Activated CD4-positive, alpha-beta T cell treated with anti-CD3 and anti-CD28 coated beads, Interleukin-10, Interleukin-2, amounts not matched to agents 100 ng/mL and 50 ng/mL, durations not matched to agents 16 hours and 8 hours (primary cell): Measurements from ENCODE around the gene NTNG2.

Experiments
- DNase-seq: peaks from one replicate; pipeline ENCODE4 v3.0.0-alpha.2; 2020

NTNG2 gene

GRCh38 chr9:132207839-132208615 is 46.2 kb downstream of the NTNG2 start:
- no peak for DNase-seq

GRCh38 chr9:132209228-132209627 is 47.4 kb downstream of the NTNG2 start:
- DNase-seq: no peak

- DNase-seq: no peak
Observed at GRCh38 chr9:132210472-132211145, 48.8 kb downstream of the NTNG2 start.

GRCh38 chr9:132211570-132211969 is 49.7 kb downstream of the NTNG2 start:
- no peak for DNase-seq

GRCh38 chr9:132214027-132214622 is 52.3 kb downstream of the NTNG2 start:
- DNase-seq: no peak

GRCh38 chr9:132216861-132217619 is 55.2 kb downstream of the NTNG2 start:
- no peak for DNase-seq

- no peak for DNase-seq
Observed at GRCh38 chr9:132218208-132218607, 56.4 kb downstream of the NTNG2 start.

- DNase-seq: no peak
Observed at GRCh38 chr9:132221941-132222340, 60.1 kb downstream of the NTNG2 start.

GRCh38 chr9:132224645-132225044 is 62.8 kb downstream of the NTNG2 start:
- DNase-seq: no peak

- no peak for DNase-seq
Observed at GRCh38 chr9:132226571-132227430, 64.9 kb downstream of the NTNG2 start.

GRCh38 chr9:132228062-132228461 is 66.2 kb downstream of the NTNG2 start:
- no peak for DNase-seq

GRCh38 chr9:132230605-132231004 is 68.7 kb downstream of the NTNG2 start:
- DNase-seq: no peak

GRCh38 chr9:132231019-132231701 is 69.3 kb downstream of the NTNG2 start:
- DNase-seq: no peak

- no peak for DNase-seq
Observed at GRCh38 chr9:132232522-132232921, 70.7 kb downstream of the NTNG2 start.

GRCh38 chr9:132233138-132233537 is 71.3 kb downstream of the NTNG2 start:
- no peak for DNase-seq

- no peak for DNase-seq
Observed at GRCh38 chr9:132234535-132234934, 72.7 kb downstream of the NTNG2 start.

- DNase-seq: no peak
Observed at GRCh38 chr9:132235125-132235524, 73.3 kb downstream of the NTNG2 start.

- peak; percentile 83 for DNase-seq
Observed at GRCh38 chr9:132235894-132236661, 74.2 kb downstream of the NTNG2 start.

GRCh38 chr9:132236662-132237311 is 74.9 kb downstream of the NTNG2 start:
- DNase-seq: no peak

GRCh38 chr9:132237481-132237880 is 75.6 kb downstream of the NTNG2 start:
- no peak for DNase-seq
